GM12878 (cell line): Measurements from ENCODE around the gene ZSWIM6. TPM values are rescaled to one million over a fixed set of nuclear protein-coding genes. Genes with fewer than 3 reads are reported as not detected.

Experiments used
- ATF7 ChIP-seq: fragments of 450-650 bp; IDR thresholded peaks from 2 replicates; pipeline ENCODE4 v1.6.1; 2016; ENCODE audit warnings: low read depth, mild to moderate bottlenecking
- BHLHE40 ChIP-seq, 2 experiments: fragments of 450-650 bp in 1 of 2; IDR thresholded peaks; 2 replicates each; pipeline ENCODE4 v1.6.1; 2011 to 2017; ENCODE audit warnings: low read depth in 2 of 2, borderline replicate concordance in 1 of 2, improper control_type of control experiment in 1 of 2, low read length in 1 of 2, mild to moderate bottlenecking in 1 of 2
- CEBPB ChIP-seq, 2 experiments: fragments of 150-350 bp in 1 of 2; IDR thresholded peaks; 2 replicates each; pipeline ENCODE4 v1.6.1; 2012 to 2014; ENCODE audit warnings: low read depth in 2 of 2, low read length in 2 of 2, borderline replicate concordance in 1 of 2, inconsistent platforms in 1 of 2
- EGR1 ChIP-seq, 2 experiments: IDR thresholded peaks; 1 replicate in 1 of 2; 2 replicates in 1 of 2; pipeline ENCODE4 v1.6.1; 2011 to 2012; ENCODE audit warnings: low read depth in 2 of 2, low read length in 2 of 2, borderline replicate concordance in 1 of 2, mild to moderate bottlenecking in 1 of 2, moderate library complexity in 1 of 2
- KDM1A ChIP-seq: fragments of 200-600 bp; sonication (generic); IDR thresholded peaks from 2 replicates; pipeline ENCODE4 v1.6.1; 2016; ENCODE audit warnings: borderline replicate concordance
- MEF2A ChIP-seq: IDR thresholded peaks from 2 replicates; pipeline ENCODE4 v1.6.1; 2011; ENCODE audit warnings: low read depth, mild to moderate bottlenecking, low read length, moderate library complexity; ENCODE audit not compliant: insufficient read depth
- POLR2AphosphoS2 ChIP-seq: IDR thresholded peaks from 2 replicates; pipeline ENCODE4 v1.6.1; 2011; ENCODE audit warnings: low read depth, mild to moderate bottlenecking, low read length, improper control_type of control experiment, moderate library complexity
- REST ChIP-seq: IDR thresholded peaks from 2 replicates; pipeline ENCODE4 v1.6.1; 2012; ENCODE audit warnings: mild to moderate bottlenecking, low read depth, low read length
- SIX5 ChIP-seq: IDR thresholded peaks from 2 replicates; pipeline ENCODE4 v1.6.1; 2011; ENCODE audit warnings: mild to moderate bottlenecking, low read depth, low read length, moderate library complexity; ENCODE audit not compliant: severe bottlenecking
- SP1 ChIP-seq: IDR thresholded peaks from one replicate; pipeline ENCODE4 v1.6.1; 2011; ENCODE audit warnings: low read depth, low read length
- ZSCAN29 ChIP-seq: fragments of 450-650 bp; IDR thresholded peaks from 2 replicates; pipeline ENCODE4 v1.6.1; 2017; ENCODE audit warnings: mild to moderate bottlenecking, moderate library complexity
- polyA plus RNA-seq, 11 experiments: library from polyadenylated mRNA; depleted of rRNA in 4 of 11; unstranded in 6 of 11; stranded (reverse) in 5 of 11; fragments of >200 nt; fragmentation: Nextera tagmentation in 4 of 11; fragmentation: Illumina TruSeq in 1 of 11; extraction: Ambion mirVana in 4 of 11; extraction: Trizol in 1 of 11; gene quantifications; 1 replicate in 1 of 11; 2 replicates in 10 of 11; pipeline versions ENCODE4 v1.2.1 to v1.2.3, GENCODE V29; 2011 to 2016; ENCODE audit warnings: inconsistent platforms in 2 of 11, missing spikeins in 2 of 11, low read depth in 1 of 11
- total RNA-seq, 4 experiments: library from RNA; depleted of rRNA in 3 of 4; stranded (reverse); fragments of >200 nt in 3 of 4; fragmentation: Illumina TruSeq in 1 of 4; extraction: Trizol in 1 of 4; gene quantifications; 2 replicates each; pipeline versions ENCODE4 v1.2.1 to v1.2.3, GENCODE V29; 2013 to 2021
- TF ChIP-seq, protein P1 (sequence below): fragments of 450-650 bp; IDR thresholded peaks from 2 replicates; pipeline ENCODE4 v1.6.1; 2014; ENCODE audit warnings: mild to moderate bottlenecking

Gene ZSWIM6
- total and polyA plus RNA-seq, 10 of the 15 experiments (the other 5 are each of a cell fraction or from before 2014, with no cell fraction given) = 0.53 to 6.2 (median 3.4) TPM

DNA sequence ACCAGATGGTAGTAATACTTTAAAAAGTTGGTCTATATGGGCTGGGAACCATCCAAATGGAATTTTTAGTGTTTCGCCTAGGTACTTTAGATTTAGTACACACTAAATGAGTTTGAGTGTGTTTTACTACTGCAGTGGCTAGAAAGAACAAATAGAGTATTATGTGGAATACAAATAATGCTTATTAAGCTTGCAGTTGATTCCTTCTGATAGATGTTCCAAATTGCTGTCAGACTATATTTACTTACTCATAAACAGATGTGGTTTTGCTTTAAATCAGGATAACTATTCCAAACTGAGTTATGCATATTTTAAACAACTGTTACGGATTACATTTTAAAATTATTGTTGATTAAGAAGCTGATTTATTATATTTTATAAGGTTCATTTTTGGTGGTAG is 103.3 kb downstream of the ZSWIM6 start (continued):
- TF ChIP-seq REST (no peak), SP1 (no peak), EGR1 (IDR thresholded peaks at IDR 0.05; ENCODE audit: borderline replicate concordance in 1 of 2, low read depth in 2 of 2, low read length in 2 of 2) (no peak), MEF2A (no peak), SIX5 (no peak), ZSCAN29 (no peak), ATF7 (no peak), CEBPB (IDR thresholded peaks at IDR 0.05; ENCODE audit: borderline replicate concordance in 1 of 2, low read depth in 2 of 2, low read length in 2 of 2) (no peak), KDM1A (no peak), POLR2AphosphoS2 (no peak), BHLHE40 (IDR thresholded peaks at IDR 0.05; ENCODE audit: borderline replicate concordance in 1 of 2, low read depth in 2 of 2, low read length in 1 of 2) (no peak)
- TF ChIP-seq, protein P1, sequence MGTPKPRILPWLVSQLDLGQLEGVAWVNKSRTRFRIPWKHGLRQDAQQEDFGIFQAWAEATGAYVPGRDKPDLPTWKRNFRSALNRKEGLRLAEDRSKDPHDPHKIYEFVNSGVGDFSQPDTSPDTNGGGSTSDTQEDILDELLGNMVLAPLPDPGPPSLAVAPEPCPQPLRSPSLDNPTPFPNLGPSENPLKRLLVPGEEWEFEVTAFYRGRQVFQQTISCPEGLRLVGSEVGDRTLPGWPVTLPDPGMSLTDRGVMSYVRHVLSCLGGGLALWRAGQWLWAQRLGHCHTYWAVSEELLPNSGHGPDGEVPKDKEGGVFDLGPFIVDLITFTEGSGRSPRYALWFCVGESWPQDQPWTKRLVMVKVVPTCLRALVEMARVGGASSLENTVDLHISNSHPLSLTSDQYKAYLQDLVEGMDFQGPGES = no peak
